IMR-90 (cell line): Measurements from ENCODE around the gene ZNF618. TPM values are rescaled to one million over a fixed set of nuclear protein-coding genes. Genes with fewer than 3 reads are reported as not detected.

Experiments used
- ATAC-seq: fragments of 200-7000 bp; cut with Tn5 transposase; 2 replicates; pipeline ENCODE4 v1.9.1; 2020; ENCODE audit warnings: low read depth, mild to moderate bottlenecking, moderate library complexity
- BruUV-seq: library from RNA; stranded (reverse); fragments of 400-500 nt; replicated peaks from 2 replicates; lab custom pipeline; 2021; lab: Mats Ljungman, UMichigan
- CTCF ChIA-PET: fragments of 300-600 bp; formaldehyde crosslinking; extraction: SDS; loops from one replicate; lab custom pipeline; 2021; ENCODE audit warnings: antibody characterized with exemption; lab: Yijun Ruan, JAX
- POLR2A ChIA-PET: fragments of 300-600 bp; sonication (Branson Sonifier 250); formaldehyde crosslinking; loops from one replicate; lab custom pipeline; 2022; ENCODE audit warnings: antibody characterized with exemption; ENCODE audit not compliant: unreplicated experiment; lab: Charles Lee
- DNase-seq: peaks from one replicate; pipeline ENCODE4 v3.0.0; 2013
- H2AFZ ChIP-seq: replicated peaks from 2 replicates; pipeline ENCODE3; 2013; ENCODE audit warnings: low read length, mild to moderate bottlenecking; ENCODE audit not compliant: poor library complexity
- H2AK5ac ChIP-seq: 2 replicates; pipeline ENCODE4 v1.6.1; 2013; ENCODE audit warnings: low read depth, low read length, inconsistent platforms
- H2AK9ac ChIP-seq: replicated peaks from 2 replicates; pipeline ENCODE3; 2013; ENCODE audit warnings: mild to moderate bottlenecking, low read depth, low read length, moderate library complexity; ENCODE audit not compliant: poor library complexity
- H2BK120ac ChIP-seq: 2 replicates; pipeline ENCODE4 v1.6.1; 2013; ENCODE audit warnings: low read depth, low read length, inconsistent platforms
- H2BK15ac ChIP-seq: 3 replicates; pipeline ENCODE4 v1.6.1; 2013; ENCODE audit warnings: low read depth, low read length, inconsistent platforms
- H2BK20ac ChIP-seq: 2 replicates; pipeline ENCODE4 v1.6.1; 2013; ENCODE audit warnings: low read depth, mild to moderate bottlenecking, inconsistent platforms, low read length, moderate library complexity
- H2BK5ac ChIP-seq: 2 replicates; pipeline ENCODE4 v1.6.1; 2013; ENCODE audit warnings: mild to moderate bottlenecking, low read depth, low read length, inconsistent platforms; ENCODE audit not compliant: poor library complexity, severe bottlenecking
- H3K14ac ChIP-seq: replicated peaks from 2 replicates; pipeline ENCODE4 v1.6.1; 2013; ENCODE audit warnings: low read depth, low read length, inconsistent platforms
- H3K18ac ChIP-seq: 2 replicates; pipeline ENCODE4 v1.6.1; 2013; ENCODE audit warnings: low read depth, low read length, control low read depth
- H3K23ac ChIP-seq: 2 replicates; pipeline ENCODE4 v1.6.1; 2013; ENCODE audit warnings: low read depth, low read length, inconsistent platforms
- H3K27ac ChIP-seq: 2 replicates; pipeline ENCODE4 v1.5.1; 2013; ENCODE audit warnings: mild to moderate bottlenecking, control low read depth, low read length; ENCODE audit not compliant: insufficient read depth
- H3K27me3 ChIP-seq: 2 replicates; pipeline ENCODE4 v1.6.1; 2013; ENCODE audit warnings: low read length; ENCODE audit not compliant: control insufficient read depth, insufficient read depth
- H3K36me3 ChIP-seq: 2 replicates; pipeline ENCODE4 v1.6.1; 2013; ENCODE audit warnings: low read length, mixed read lengths; ENCODE audit not compliant: control insufficient read depth, insufficient read depth
- H3K4ac ChIP-seq: 2 replicates; pipeline ENCODE4 v1.6.1; 2013; ENCODE audit warnings: low read depth, low read length, inconsistent platforms
- H3K4me1 ChIP-seq: 2 replicates; pipeline ENCODE4 v1.6.1; 2013; ENCODE audit warnings: low read length, mixed read lengths; ENCODE audit not compliant: control insufficient read depth, insufficient read depth
- H3K4me2 ChIP-seq: 2 replicates; pipeline ENCODE4 v1.6.1; 2013; ENCODE audit warnings: low read depth, mild to moderate bottlenecking, control low read depth, low read length, moderate library complexity
- H3K4me3 ChIP-seq: 2 replicates; pipeline ENCODE4 v1.5.1; 2013; ENCODE audit warnings: low read depth, mild to moderate bottlenecking, control low read depth, low read length, moderate library complexity; ENCODE audit not compliant: insufficient read depth
- H3K56ac ChIP-seq: 2 replicates; pipeline ENCODE4 v1.6.1; 2013; ENCODE audit warnings: low read length, inconsistent platforms; ENCODE audit not compliant: insufficient read depth; ENCODE audit errors: extremely low read depth
- H3K79me1 ChIP-seq, 2 experiments: 2 replicates each; pipeline ENCODE4 v1.6.1; 2013; ENCODE audit warnings: low read length in 2 of 2, inconsistent platforms in 1 of 2, low read depth in 1 of 2
- H3K9ac ChIP-seq: 2 replicates; pipeline ENCODE4 v1.6.1; 2013; ENCODE audit warnings: low read depth, low read length, control low read depth
- H3K9me1 ChIP-seq: 2 replicates; pipeline ENCODE4 v1.6.1; 2013; ENCODE audit warnings: low read length, inconsistent platforms; ENCODE audit not compliant: insufficient read depth
- H3K9me3 ChIP-seq: 2 replicates; pipeline ENCODE4 v1.6.1; 2013; ENCODE audit warnings: low read length; ENCODE audit not compliant: control insufficient read depth, insufficient read depth
- H4K20me1 ChIP-seq: 2 replicates; pipeline ENCODE4 v1.6.1; 2013; ENCODE audit warnings: low read length, inconsistent platforms; ENCODE audit not compliant: insufficient read depth
- H4K5ac ChIP-seq: 2 replicates; pipeline ENCODE4 v1.6.1; 2013; ENCODE audit warnings: mild to moderate bottlenecking, low read depth, low read length, control low read depth
- H4K8ac ChIP-seq, 2 experiments: 2 replicates each; pipeline ENCODE4 v1.6.1; 2013; ENCODE audit warnings: low read depth in 2 of 2, low read length in 2 of 2, control low read depth in 1 of 2, inconsistent platforms in 1 of 2
- H4K91ac ChIP-seq: 2 replicates; pipeline ENCODE4 v1.6.1; 2013; ENCODE audit warnings: low read depth, low read length, inconsistent platforms; ENCODE audit not compliant: insufficient read depth
- CEBPB ChIP-seq: IDR thresholded peaks from 2 replicates; pipeline ENCODE4 v1.6.1; 2012; ENCODE audit warnings: low read depth, low read length, improper control_type of control experiment
- NFE2L2 ChIP-seq: fragments of 150-350 bp; IDR thresholded peaks from 2 replicates; pipeline ENCODE4 v1.6.1; 2016; ENCODE audit warnings: low read depth, mild to moderate bottlenecking, low read length
- WGBS, 2 experiments: methylation state at CpG; one replicate each; pipeline versions ENCODE4 v1.1.5 to v1.1.7; 2013; ENCODE audit warnings: missing lambda C conversion rate in 2 of 2; ENCODE audit not compliant: insufficient read length in 1 of 2; ENCODE audit errors: extremely low coverage in 2 of 2; 5-methylcytosine and 5-hydroxymethylcytosine counted together
- dilution Hi-C: fragments of 300-500 bp; cut with HindIII; formaldehyde crosslinking; loops from one replicate; pipeline ENCODE4 v1.14.3; 2018; ENCODE audit warnings: low sequenced_read_pairs; ENCODE audit not compliant: unreplicated experiment
- in situ Hi-C: fragments of 300-500 bp; cut with MboI; formaldehyde crosslinking; loops from 3 replicates; pipeline ENCODE4 v1.14.3; 2019; ENCODE audit warnings: low sequenced_read_pairs, inconsistent platforms, mixed read lengths
- intact Hi-C: fragments of 100-400 bp; cut with micrococcal nuclease; formaldehyde crosslinking; loops from 2 replicates; pipeline ENCODE4 v1.10.0; 2022
- polyA plus RNA-seq, 3 experiments: library from polyadenylated mRNA; depleted of rRNA; stranded (reverse); fragments of >200 nt; gene quantifications; 2 replicates each; pipeline ENCODE4 v1.2.3, GENCODE V29; 2012; ENCODE audit warnings: low replicate concordance in 1 of 3
- total RNA-seq: library from RNA; depleted of rRNA; stranded (reverse); fragments of >200 nt; gene quantifications from 2 replicates; pipeline ENCODE4 v1.2.3, GENCODE V29; 2012

ZNF618 gene
- total and polyA plus RNA-seq, 2 of the 4 experiments (the other 2 are of a cell fraction), result 8.2 to 9.4 TPM

DNA sequence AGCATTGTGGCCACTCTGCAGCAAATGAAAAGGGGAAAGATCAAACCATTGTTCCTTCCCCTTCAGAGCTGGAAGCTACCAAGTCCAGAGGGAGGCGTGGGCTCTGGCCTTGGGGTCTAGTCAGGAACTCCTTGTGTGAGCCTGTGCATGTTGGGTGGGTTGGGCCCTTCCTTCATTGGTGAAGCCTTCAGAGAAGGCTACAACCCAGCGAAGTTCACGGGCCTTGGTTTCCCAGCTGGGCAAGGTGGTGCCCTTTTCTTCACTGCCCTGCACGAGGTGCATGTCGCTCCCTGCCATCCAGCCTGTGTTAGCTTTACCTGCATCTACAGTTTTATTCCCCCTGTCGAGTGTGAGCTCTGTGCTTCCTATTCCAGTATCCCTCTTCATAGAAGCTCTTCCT lies 84.7 kb downstream of the ZNF618 start:
- no TSS peak for BruUV-seq
- ChIA-PET POLR2A (no interaction called here), CTCF (no interaction called here)
- Histone ChIP-seq H3K27me3 (no peaks in the 10 kb centered on the region), H2AK5ac (0 out of 2 replicates have a peak overlapping the region, but pooled peaks have one; percentile 8), H3K14ac (no peak overlapping the region), H2BK20ac (no peak overlapping the region), H3K18ac (no peak overlapping the region), H2BK120ac (no peak overlapping the region), H3K9ac (no peak overlapping the region), H4K8ac (no peak overlapping the region), H3K36me3 (peaks cover 5% of the 10 kb centered on the region; the same call in 1 of the 2 replicates), H3K27ac (no peak overlapping the region), H3K4me2 (no peak overlapping the region), H2BK5ac (no peak overlapping the region), H3K4me1 (peaks cover 27% of the 10 kb centered on the region), H4K5ac (no peak overlapping the region), H3K4me3 (no peak overlapping the region), H4K20me1 (peaks cover 6% of the 10 kb centered on the region), H2AFZ (no peak overlapping the region), H4K91ac (no peak overlapping the region), H3K9me1 (peaks cover 32% of the 10 kb centered on the region), H3K79me1 (peaks cover 67 to 82% of the 10 kb centered on the region in 2 experiments), H3K9me3 (no peaks in the 10 kb centered on the region), H2BK15ac (no peak overlapping the region), H3K23ac (no peak overlapping the region), H2AK9ac (no peak overlapping the region), H3K56ac (no peak overlapping the region), H3K4ac (no peak overlapping the region)
- ATAC-seq (no peak), DNase-seq (no peak)
- intact Hi-C loops, result loop anchor here (5.0 kb wide), 1 partner anchor 83 kb away; the partner anchor contains the start of gene ZNF618
- TF ChIP-seq NFE2L2 (no peak), CEBPB (no peak)
- in situ Hi-C loops, result no loop called here
- WGBS, 2 experiments, result 89% methylated on average over 4 of the region's 6 CpGs; no CpG with 5 or more reads in 1 of the 2 experiments
- dilution Hi-C loops, result no loop called here
